ENCODE results near the gene YRDC.

DNA sequence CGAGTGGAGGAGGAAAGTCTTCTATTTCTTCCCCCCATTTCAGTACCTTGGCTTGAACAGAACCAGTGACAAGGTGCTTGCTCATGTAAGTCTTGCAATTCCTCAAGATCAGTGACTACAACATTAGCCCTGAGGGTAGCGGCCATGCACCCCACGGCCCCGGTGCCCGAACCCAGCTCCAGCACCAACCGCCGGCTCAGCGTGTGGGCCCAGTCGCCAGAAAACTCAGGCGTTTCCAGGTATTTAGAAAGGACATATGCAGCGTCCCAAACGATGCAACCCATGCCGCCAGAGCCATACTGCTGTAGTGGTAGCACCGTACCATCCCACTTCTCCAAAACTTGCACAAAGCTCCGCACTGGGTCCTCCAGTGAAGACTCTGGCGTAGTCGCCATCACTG is 25.5 kb downstream of the YRDC start:
- TF ChIP-seq, protein P1, sequence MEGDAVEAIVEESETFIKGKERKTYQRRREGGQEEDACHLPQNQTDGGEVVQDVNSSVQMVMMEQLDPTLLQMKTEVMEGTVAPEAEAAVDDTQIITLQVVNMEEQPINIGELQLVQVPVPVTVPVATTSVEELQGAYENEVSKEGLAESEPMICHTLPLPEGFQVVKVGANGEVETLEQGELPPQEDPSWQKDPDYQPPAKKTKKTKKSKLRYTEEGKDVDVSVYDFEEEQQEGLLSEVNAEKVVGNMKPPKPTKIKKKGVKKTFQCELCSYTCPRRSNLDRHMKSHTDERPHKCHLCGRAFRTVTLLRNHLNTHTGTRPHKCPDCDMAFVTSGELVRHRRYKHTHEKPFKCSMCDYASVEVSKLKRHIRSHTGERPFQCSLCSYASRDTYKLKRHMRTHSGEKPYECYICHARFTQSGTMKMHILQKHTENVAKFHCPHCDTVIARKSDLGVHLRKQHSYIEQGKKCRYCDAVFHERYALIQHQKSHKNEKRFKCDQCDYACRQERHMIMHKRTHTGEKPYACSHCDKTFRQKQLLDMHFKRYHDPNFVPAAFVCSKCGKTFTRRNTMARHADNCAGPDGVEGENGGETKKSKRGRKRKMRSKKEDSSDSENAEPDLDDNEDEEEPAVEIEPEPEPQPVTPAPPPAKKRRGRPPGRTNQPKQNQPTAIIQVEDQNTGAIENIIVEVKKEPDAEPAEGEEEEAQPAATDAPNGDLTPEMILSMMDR (IDR thresholded peaks at IDR 0.05; ENCODE audit: insufficient read depth, low read length) = no peak
- TF ChIP-seq GABPA (IDR thresholded peaks at IDR 0.05; ENCODE audit: low read depth) (no peak), POLR2AphosphoS5 (IDR thresholded peaks at IDR 0.05; ENCODE audit: low read depth) (no peak), SPI1 (IDR thresholded peaks at IDR 0.05; ENCODE audit: borderline replicate concordance, low read depth) (no peak)
- TF ChIP-seq, protein P2, sequence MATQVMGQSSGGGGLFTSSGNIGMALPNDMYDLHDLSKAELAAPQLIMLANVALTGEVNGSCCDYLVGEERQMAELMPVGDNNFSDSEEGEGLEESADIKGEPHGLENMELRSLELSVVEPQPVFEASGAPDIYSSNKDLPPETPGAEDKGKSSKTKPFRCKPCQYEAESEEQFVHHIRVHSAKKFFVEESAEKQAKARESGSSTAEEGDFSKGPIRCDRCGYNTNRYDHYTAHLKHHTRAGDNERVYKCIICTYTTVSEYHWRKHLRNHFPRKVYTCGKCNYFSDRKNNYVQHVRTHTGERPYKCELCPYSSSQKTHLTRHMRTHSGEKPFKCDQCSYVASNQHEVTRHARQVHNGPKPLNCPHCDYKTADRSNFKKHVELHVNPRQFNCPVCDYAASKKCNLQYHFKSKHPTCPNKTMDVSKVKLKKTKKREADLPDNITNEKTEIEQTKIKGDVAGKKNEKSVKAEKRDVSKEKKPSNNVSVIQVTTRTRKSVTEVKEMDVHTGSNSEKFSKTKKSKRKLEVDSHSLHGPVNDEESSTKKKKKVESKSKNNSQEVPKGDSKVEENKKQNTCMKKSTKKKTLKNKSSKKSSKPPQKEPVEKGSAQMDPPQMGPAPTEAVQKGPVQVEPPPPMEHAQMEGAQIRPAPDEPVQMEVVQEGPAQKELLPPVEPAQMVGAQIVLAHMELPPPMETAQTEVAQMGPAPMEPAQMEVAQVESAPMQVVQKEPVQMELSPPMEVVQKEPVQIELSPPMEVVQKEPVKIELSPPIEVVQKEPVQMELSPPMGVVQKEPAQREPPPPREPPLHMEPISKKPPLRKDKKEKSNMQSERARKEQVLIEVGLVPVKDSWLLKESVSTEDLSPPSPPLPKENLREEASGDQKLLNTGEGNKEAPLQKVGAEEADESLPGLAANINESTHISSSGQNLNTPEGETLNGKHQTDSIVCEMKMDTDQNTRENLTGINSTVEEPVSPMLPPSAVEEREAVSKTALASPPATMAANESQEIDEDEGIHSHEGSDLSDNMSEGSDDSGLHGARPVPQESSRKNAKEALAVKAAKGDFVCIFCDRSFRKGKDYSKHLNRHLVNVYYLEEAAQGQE (IDR thresholded peaks at IDR 0.05; ENCODE audit: insufficient replicate concordance, low read depth) = no peak
